ENCODE data around the gene DNMT3A.

- TF ChIP-seq EZH2 (IDR thresholded peaks at IDR 0.05) (no peak), POLR2AphosphoS5 (IDR thresholded peaks at IDR 0.05; ENCODE audit: borderline replicate concordance, low read depth, low read length) (no peak), FOXP2 (optimal IDR thresholded peaks at IDR 0.05; ENCODE audit: control extremely low read depth, extremely low read length, insufficient read depth) (no peak)
Measured at GRCh38 chr2:25363733-25364132, 22.0 kb upstream of the DNMT3A start.
